ENCODE measurements around the gene LRRC34. TPM values are rescaled to one million over a fixed set of nuclear protein-coding genes. Genes with fewer than 3 reads are reported as not detected.

The LRRC34 gene
- total RNA-seq, 1 experiment from 2014 or later: not detected

DNA sequence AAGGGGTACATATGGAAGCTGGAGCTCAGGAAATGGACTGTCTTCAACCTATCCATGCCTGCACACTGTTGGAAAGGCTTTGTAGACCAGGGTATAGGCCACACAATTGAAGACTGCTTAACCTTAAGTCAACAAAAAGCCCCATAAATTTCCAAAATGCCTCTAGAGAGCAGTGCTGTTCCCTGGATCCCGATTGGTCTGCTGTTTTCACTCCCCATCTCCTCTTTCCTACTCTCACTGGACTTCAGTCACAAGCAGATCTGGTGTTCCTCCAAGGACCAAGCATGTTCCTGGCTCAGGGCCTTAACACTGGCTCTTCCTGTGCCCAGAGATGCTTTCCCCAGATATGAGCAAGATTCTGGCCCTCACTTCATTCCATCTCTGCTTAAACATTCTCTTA lies 22.8 kb upstream of the LRRC34 start:
- Histone ChIP-seq H3K27me3 (replicated peaks) (no peaks in the 10 kb centered on the region), H3K27ac (no peak overlapping the region), H3K36me3 (no peaks in the 10 kb centered on the region), H3K9me3 (replicated peaks) (no peaks in the 10 kb centered on the region), H3K4me1 (replicated peaks) (no peaks in the 10 kb centered on the region), H3K4me3 (no peak overlapping the region)
- DNase-seq (ENCODE audit: low read depth in 1 of 2, low spot score in 2 of 2): no peak

DNA sequence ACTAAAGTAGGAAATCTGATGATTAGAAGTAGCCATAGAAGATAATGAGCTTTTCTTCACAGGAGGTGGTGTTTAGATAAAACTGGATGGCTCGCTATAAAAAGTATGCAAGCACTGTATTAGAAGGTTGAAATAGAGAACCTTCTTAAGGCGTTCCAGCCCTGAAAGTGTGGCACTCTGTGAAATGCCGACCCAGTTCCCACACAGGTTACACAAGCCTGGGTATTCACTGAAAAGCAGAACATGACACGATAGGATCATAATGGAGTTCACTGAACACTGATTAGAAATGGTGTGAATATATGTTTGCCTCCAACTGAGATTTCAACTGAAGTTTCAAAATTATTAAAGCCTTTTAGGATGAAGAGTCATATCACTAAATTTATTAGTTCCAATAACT lies 15.0 kb upstream of the LRRC34 start:
- no peak overlapping the region for H3K27ac ChIP-seq
- H3K4me1 ChIP-seq (replicated peaks): no peaks in the 10 kb centered on the region
- no peak overlapping the region for H3K4me3 ChIP-seq
- H3K36me3 ChIP-seq: no peaks in the 10 kb centered on the region
- DNase-seq (ENCODE audit: low read depth in 1 of 2, low spot score in 2 of 2): no peak
- no peaks in the 10 kb centered on the region for H3K27me3 ChIP-seq (replicated peaks)
- H3K9me3 ChIP-seq (replicated peaks): no peaks in the 10 kb centered on the region

DNA sequence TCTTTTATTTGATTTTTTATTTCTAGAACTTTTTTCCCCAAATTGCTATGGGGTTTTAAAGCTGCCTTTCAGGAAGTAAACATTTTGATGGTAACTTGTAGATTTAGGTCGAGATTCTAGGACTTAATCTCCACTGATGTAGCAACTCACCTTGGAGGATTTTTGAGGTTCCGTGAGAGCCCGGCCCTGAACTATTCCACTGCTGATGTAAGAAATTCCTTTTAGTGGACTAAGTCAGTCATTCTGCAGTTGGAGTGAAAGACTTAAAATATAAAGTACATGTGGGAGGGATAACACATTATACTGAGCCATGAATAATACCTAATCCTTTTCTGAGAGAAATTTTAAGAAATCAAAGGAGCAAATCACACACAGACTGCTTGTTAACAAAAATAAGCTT lies 12.6 kb upstream of the LRRC34 start:
- no peaks in the 10 kb centered on the region for H3K27me3 ChIP-seq (replicated peaks)
- H3K9me3 ChIP-seq (replicated peaks): no peaks in the 10 kb centered on the region
- no peak overlapping the region for H3K4me3 ChIP-seq
- no peak for DNase-seq (ENCODE audit: low read depth in 1 of 2, low spot score in 2 of 2)
- H3K4me1 ChIP-seq (replicated peaks): no peaks in the 10 kb centered on the region
- H3K27ac ChIP-seq: no peak overlapping the region
- H3K36me3 ChIP-seq: no peaks in the 10 kb centered on the region

DNA sequence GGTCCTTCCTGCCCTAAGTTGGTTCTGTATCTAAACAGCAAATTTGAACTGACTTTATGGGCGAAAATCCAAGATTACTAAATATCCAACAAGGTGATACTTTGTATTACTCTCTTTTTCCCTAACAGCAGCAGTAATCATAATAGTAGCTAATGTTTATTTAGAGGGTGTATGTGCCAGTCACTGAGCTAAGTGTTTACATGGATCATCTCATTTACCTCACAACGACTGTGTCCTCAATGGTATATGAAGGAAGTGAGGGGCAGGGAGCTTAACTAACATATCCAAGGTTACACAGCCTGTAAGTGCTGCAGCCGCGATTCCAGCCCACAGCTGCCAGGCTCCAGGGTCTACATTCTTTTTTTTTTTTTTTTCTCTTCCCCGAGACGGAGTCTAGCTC lies 10.3 kb upstream of the LRRC34 start:
- 0 out of 2 replicates have a peak, but pooled peaks cover 3% of the 10 kb centered on the region for H3K27me3 ChIP-seq (replicated peaks)
- no peak overlapping the region for H3K4me3 ChIP-seq
- DNase-seq (ENCODE audit: low read depth in 1 of 2, low spot score in 2 of 2): no peak
- no peaks in the 10 kb centered on the region for H3K9me3 ChIP-seq (replicated peaks)
- no peaks in the 10 kb centered on the region for H3K36me3 ChIP-seq
- no peaks in the 10 kb centered on the region for H3K4me1 ChIP-seq (replicated peaks)
- H3K27ac ChIP-seq: no peak overlapping the region

DNA sequence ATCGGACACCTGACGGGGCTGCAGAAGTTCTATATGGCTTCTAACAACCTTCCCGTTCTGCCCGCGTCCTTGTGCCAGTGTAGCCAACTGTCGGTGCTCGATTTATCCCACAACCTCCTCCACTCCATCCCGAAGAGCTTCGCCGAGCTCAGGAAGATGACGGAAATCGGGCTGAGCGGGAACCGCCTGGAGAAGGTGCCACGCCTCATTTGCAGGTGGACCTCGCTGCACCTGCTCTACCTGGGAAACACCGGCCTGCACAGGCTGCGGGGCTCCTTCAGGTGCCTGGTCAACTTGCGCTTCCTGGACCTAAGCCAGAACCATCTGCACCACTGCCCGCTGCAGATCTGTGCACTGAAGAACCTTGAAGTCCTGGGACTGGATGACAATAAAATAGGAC lies 9.8 kb upstream of the LRRC34 start:
- Histone ChIP-seq H3K4me1 (replicated peaks) (no peaks in the 10 kb centered on the region), H3K27me3 (replicated peaks) (0 out of 2 replicates have a peak, but pooled peaks cover 3% of the 10 kb centered on the region), H3K9me3 (replicated peaks) (no peaks in the 10 kb centered on the region), H3K27ac (no peak overlapping the region), H3K4me3 (no peak overlapping the region), H3K36me3 (no peaks in the 10 kb centered on the region)
- DNase-seq (ENCODE audit: low read depth in 1 of 2, low spot score in 2 of 2): no peak

DNA sequence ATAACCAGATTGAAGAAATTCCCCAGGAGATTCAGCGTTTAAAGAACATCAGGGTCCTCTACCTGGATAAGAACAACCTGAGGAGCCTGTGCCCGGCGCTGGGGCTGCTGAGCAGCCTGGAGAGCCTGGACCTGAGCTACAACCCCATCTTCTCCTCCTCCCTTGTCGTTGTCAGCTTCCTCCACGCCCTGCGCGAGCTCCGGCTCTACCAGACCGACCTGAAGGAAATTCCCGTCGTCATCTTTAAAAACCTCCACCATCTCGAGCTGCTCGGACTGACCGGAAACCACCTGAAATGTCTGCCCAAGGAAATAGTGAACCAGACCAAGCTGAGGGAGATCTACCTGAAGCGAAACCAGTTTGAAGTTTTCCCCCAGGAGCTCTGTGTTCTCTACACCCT lies 9.4 kb upstream of the LRRC34 start:
- Histone ChIP-seq H3K27me3 (replicated peaks) (0 out of 2 replicates have a peak, but pooled peaks cover 3% of the 10 kb centered on the region), H3K9me3 (replicated peaks) (no peaks in the 10 kb centered on the region), H3K4me1 (replicated peaks) (no peaks in the 10 kb centered on the region), H3K36me3 (no peaks in the 10 kb centered on the region), H3K27ac (no peak overlapping the region), H3K4me3 (no peak overlapping the region)
- no peak for DNase-seq (ENCODE audit: low read depth in 1 of 2, low spot score in 2 of 2)

DNA sequence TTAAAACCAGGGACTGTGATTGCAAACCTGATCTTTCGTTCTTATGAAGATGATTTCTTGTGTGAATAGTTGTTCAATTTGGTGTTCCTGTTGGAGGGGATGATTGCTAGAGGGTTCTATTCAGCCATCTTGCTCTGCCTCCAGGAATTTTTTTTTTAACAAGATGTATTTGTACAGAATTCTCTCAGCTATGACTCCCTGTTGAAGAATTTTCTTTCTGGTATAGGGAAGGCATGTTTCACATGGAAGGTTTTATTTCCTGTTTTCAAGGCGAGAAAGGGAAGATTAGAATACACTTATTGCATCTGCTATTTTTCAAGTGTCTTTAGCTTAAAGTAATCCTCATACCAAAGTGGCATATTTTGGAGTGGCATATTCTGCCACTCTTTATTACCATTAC lies 5.6 kb upstream of the LRRC34 start:
- no peak for DNase-seq (ENCODE audit: low read depth in 1 of 2, low spot score in 2 of 2)
- Histone ChIP-seq H3K9me3 (replicated peaks) (peaks cover 5% of the 10 kb centered on the region; the same call in 1 of the 2 replicates), H3K4me3 (no peak overlapping the region), H3K27me3 (replicated peaks) (0 out of 2 replicates have a peak, but pooled peaks cover 3% of the 10 kb centered on the region), H3K36me3 (no peaks in the 10 kb centered on the region), H3K4me1 (replicated peaks) (no peaks in the 10 kb centered on the region), H3K27ac (no peak overlapping the region)

DNA sequence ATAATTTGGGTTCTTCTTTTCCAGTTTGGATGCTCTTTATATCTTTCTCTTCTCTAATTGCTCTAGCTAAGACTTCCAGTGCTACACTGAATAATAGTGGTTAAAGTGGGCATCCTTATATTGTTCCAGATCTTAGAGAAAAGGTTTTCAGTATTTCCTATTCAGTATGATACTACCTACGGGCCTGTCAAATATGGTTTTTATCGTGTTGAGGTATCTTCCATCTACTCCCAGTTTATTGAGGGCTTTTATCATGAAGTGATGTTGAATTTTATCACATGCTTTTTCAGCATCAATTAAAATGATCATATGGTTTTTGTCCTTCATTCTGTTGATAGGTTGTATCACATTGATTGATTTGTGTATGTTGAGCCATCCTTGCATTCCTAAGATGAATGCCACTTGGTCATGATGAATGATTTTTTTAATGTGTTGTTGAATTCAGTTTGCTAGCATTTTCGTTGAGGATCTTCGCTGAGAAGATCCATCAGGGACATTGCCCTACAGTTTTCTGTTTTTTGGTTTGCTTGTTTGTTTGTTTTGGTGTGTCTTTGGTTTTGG lies 3.0 kb upstream of the LRRC34 start:
- H3K4me1 ChIP-seq (replicated peaks): peaks cover 7% of the 10 kb centered on the region; the same call in 1 of the 2 replicates

DNA sequence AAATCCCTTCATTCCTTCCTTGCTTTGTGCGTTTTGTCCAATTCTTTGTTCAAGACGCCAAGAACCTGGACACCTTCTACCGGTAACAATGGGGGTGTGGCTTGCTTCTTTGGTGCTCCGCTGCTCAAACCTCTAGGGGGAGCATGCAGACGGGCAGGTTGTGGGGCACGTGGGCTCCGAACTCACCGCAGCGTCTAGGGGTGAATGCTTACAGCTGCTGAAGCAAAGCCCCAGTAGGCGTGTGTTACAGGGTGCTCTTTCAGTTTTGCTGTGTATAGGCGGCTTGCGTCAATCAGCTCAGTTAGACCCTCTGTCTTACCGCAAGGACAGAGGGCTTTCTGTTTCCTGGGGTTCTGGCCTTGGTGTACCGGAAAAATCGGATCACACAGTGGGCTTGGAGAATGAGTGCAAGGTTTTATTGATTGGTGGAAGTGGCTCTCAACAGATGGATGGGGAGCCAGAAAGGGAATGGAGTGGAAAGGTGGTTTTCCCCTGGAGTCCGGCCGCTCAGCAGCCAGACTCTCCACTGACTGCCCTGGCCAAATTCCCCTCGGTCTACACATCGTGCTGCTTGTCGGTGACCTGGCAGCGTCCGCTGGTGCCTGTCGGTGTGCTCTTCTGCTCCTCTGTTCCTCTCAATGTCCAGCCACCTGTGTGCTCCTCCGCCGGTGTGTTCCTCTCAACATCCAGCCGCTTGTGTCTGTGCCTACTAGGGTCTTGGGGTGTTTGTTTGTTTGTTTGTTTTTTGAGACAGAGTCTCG lies 1.2 kb upstream of the LRRC34 start:
- no peak for DNase-seq (ENCODE audit: low read depth in 1 of 2, low spot score in 2 of 2)
- peaks cover 5% of the 10 kb centered on the region; the same call in 1 of the 2 replicates for H3K9me3 ChIP-seq (replicated peaks)
- no peak overlapping the region for H3K27ac ChIP-seq
- H3K4me1 ChIP-seq (replicated peaks): peaks cover 7% of the 10 kb centered on the region; the same call in 1 of the 2 replicates
- peaks cover 8% of the 10 kb centered on the region; the same call in 1 of the 2 replicates for H3K27me3 ChIP-seq (replicated peaks)
- H3K4me3 ChIP-seq: no peak overlapping the region
- H3K36me3 ChIP-seq: no peaks in the 10 kb centered on the region

More for the DNA sequence above, 3.0 kb upstream of the LRRC34 start:
- H3K4me3 ChIP-seq: no peak overlapping the region
- H3K9me3 ChIP-seq (replicated peaks): peaks cover 5% of the 10 kb centered on the region; the same call in 1 of the 2 replicates
- no peak for DNase-seq (ENCODE audit: low read depth in 1 of 2, low spot score in 2 of 2)
- no peak overlapping the region for H3K27ac ChIP-seq
- peaks cover 8% of the 10 kb centered on the region; the same call in 1 of the 2 replicates for H3K27me3 ChIP-seq (replicated peaks)
- H3K36me3 ChIP-seq: no peaks in the 10 kb centered on the region

DNA sequence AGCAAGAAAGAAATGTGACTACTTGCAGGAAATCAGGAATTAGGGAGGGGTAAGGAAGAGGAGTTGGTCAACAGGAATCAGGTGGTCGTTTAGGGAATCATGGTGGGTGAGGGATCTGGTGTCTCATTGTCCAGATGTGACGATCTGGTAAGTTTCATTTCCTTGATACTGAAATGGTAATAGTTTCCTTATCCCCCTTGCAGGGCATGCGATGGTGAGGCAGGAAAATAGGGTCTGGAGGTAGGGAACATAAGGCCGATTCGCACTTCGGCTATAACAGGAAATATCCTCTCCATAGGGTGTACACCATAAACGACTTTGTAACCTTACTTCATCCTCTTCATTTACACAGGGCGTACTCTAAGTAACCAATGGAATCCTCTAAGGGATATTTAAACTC lies 574 bp upstream of the LRRC34 start:
- no peak for DNase-seq (ENCODE audit: low read depth in 1 of 2, low spot score in 2 of 2)
- Histone ChIP-seq H3K27me3 (replicated peaks) (peaks cover 5% of the 10 kb centered on the region; the same call in 1 of the 2 replicates), H3K4me1 (replicated peaks) (peaks cover 7% of the 10 kb centered on the region; the same call in 1 of the 2 replicates), H3K9me3 (replicated peaks) (peaks cover 5% of the 10 kb centered on the region; the same call in 1 of the 2 replicates), H3K36me3 (no peaks in the 10 kb centered on the region), H3K27ac (no peak overlapping the region), H3K4me3 (no peak overlapping the region)

DNA sequence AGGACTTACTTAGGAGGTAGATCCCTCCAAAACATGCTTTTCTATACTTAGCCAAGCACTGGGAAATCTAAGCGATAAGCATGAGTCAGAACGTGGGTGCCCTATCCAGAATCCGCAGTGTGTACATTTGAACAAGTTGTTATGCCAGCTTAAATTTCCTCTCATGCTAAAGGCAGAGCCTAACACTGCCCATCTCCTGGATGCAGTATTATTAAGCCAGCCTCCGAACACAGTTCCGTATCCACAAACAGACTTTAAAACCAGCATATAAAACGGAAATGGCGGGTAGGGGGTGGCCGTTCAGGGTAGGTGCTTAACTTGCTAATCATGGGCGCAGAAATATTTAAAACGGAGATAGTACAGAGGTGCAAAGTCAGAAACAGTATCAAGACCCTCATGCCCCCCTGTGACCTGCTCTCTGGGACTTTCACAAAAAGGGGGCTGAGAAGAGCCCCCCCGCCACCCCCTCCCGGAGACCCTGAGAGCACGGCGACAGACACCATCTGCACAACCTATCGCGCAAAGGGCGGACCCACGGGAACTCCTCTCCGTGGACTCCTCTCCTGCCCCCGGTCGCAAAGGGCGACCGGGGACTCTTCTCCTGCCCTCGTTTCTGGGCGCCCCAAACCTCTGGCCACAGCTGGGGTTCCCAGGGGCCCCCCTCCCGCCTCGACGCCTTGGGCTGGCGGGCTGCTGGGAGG lies 923 bp downstream of the LRRC34 start:
- Histone ChIP-seq H3K4me3 (peak overlapping the region; percentile 21), H3K36me3 (no peaks in the 10 kb centered on the region), H3K9me3 (replicated peaks) (peaks cover 5% of the 10 kb centered on the region; the same call in 1 of the 2 replicates), H3K4me1 (replicated peaks) (peaks cover 7% of the 10 kb centered on the region; the same call in 1 of the 2 replicates), H3K27me3 (replicated peaks) (peaks cover 5% of the 10 kb centered on the region; the same call in 1 of the 2 replicates), H3K27ac (no peak overlapping the region)
- no peak for DNase-seq (ENCODE audit: low read depth in 1 of 2, low spot score in 2 of 2)

DNA sequence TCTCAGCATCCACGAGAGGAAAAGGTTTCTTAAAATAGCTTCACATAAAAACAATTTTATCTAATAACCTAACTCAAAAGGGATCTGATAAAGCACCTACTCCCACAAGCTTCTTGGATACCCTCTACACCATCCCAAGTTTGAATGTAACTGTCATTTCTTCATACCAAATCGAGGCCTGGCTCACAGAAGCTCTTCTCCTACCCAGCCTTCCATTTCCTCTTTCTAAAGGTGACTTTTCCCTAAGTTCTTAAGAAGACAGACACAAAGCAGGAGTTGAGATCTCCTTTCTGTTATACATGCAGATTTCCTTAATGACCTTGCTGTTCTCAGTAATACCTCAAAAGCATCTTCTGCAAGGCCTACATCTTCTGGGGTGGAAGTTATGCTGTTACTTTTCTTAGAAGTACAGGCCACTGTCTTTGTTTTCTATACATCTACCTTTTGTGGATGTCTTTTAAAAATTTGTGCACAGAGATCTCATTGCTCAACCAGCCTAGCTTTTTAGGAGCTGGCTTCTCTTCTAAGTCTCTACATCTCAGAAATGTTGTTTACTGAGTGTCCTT lies 3.4 kb downstream of the LRRC34 start:
- H3K4me3 ChIP-seq: no peak overlapping the region
- peaks cover 7% of the 10 kb centered on the region; the same call in 1 of the 2 replicates for H3K4me1 ChIP-seq (replicated peaks)
- peaks cover 5% of the 10 kb centered on the region; the same call in 1 of the 2 replicates for H3K27me3 ChIP-seq (replicated peaks)
- H3K27ac ChIP-seq: no peak overlapping the region
- H3K36me3 ChIP-seq: no peaks in the 10 kb centered on the region
- no peaks in the 10 kb centered on the region for H3K9me3 ChIP-seq (replicated peaks)
- no peak for DNase-seq (ENCODE audit: low read depth in 1 of 2, low spot score in 2 of 2)

DNA sequence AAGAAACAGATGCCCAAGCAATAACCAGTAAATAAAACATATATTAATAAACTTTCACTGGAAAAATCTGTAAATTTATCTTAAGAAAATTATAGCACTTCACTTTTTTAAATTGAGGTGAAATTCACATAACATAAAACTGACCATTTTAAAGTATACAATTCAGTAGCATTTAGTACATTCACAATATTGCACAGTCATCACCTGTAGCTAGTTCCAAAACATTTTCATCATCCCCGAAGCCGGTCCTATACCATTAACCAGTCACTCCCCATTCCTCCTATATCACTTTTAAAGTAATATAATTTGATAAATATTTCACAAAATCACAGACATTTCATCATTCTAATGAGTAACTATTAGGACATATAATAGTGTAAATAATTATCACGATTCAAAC lies 8.0 kb downstream of the LRRC34 start:
- no peak overlapping the region for H3K27ac ChIP-seq

More for the DNA sequence above, 8.0 kb downstream of the LRRC34 start:
- Histone ChIP-seq H3K4me3 (no peak overlapping the region), H3K27me3 (replicated peaks) (no peaks in the 10 kb centered on the region), H3K4me1 (replicated peaks) (no peaks in the 10 kb centered on the region), H3K9me3 (replicated peaks) (no peaks in the 10 kb centered on the region), H3K36me3 (no peaks in the 10 kb centered on the region)
- no peak for DNase-seq (ENCODE audit: low read depth in 1 of 2, low spot score in 2 of 2)

Measured in SJSA1 (cell line).